ENCODE data around the gene NPAS2. TPM values are rescaled to one million over a fixed set of nuclear protein-coding genes. Genes with fewer than 3 reads are reported as not detected.
A peak's percentile ranks its signal among the peaks of the same experiment; 100 is the strongest.

NPAS2 gene
- polyA plus RNA-seq, 2 donors, result 62.7 to 70.0 TPM

DNA sequence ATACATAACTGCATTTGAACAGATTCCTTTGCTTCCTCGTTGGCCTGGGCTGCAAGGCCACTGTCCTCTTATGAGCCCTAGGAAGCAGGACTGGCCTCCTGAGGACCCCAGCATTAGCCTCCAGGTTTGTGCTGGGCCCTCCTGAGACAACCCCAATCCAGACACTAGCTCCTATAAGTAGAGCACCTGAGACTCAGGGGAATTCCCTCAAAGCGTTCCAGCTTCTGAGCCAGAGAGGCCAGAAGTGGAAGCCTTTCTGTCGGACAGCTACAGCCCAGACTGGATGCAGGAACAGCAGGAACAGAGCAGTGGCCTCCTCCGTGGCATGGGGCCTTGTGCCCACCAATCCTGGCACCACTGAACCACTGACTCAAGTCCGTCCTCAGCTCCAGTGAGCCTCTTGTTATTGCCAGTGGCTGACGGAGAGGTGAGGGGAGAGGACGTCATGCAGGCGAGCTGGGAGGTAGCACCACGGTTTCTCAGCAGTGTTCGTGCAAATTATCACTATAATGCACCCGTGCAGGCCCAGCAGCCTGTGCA is 67.2 kb downstream of the NPAS2 start:
- Histone ChIP-seq H3K4me1 (ENCODE audit: control insufficient read depth in 2 of 2, insufficient read depth in 2 of 2, low read length in 1 of 2) (peaks cover 6 to 30% of the 10 kb centered on the region in 2 donors), H3K27ac (ENCODE audit: low read depth in 2 of 2, low read length in 1 of 2) (peak overlapping the region; percentile 82 to 86), H3K9me3 (ENCODE audit: control insufficient read depth in 2 of 2, insufficient read depth in 1 of 2, low read depth in 1 of 2, low read length in 1 of 2) (peaks cover 0 to 2% of the 10 kb centered on the region in 2 donors), H3K27me3 (ENCODE audit: control insufficient read depth in 1 of 2, insufficient read depth in 2 of 2, low read length in 2 of 2) (no peaks in the 10 kb centered on the region), H3K36me3 (ENCODE audit: control insufficient read depth in 2 of 2, insufficient read depth in 2 of 2, low read length in 1 of 2) (peaks cover 0 to 5% of the 10 kb centered on the region in 2 donors), H3K4me3 (ENCODE audit: low read depth in 1 of 2, low read length in 2 of 2) (no peak overlapping the region)
- 78 to 80% methylated on average over 11 of the region's 11 CpGs for WGBS, 2 donors

- Histone ChIP-seq H3K27ac (ENCODE audit: low read depth in 2 of 2, low read length in 1 of 2) (peak overlapping the region; percentile 82 to 86), H3K9me3 (ENCODE audit: control insufficient read depth in 2 of 2, insufficient read depth in 1 of 2, low read depth in 1 of 2, low read length in 1 of 2) (peaks cover 0 to 2% of the 10 kb centered on the region in 2 donors), H3K4me1 (ENCODE audit: control insufficient read depth in 2 of 2, insufficient read depth in 2 of 2, low read length in 1 of 2) (peaks cover 6 to 28% of the 10 kb centered on the region in 2 donors), H3K36me3 (ENCODE audit: control insufficient read depth in 2 of 2, insufficient read depth in 2 of 2, low read length in 1 of 2) (peaks cover 0 to 5% of the 10 kb centered on the region in 2 donors), H3K4me3 (ENCODE audit: low read depth in 1 of 2, low read length in 2 of 2) (no peak overlapping the region), H3K27me3 (ENCODE audit: control insufficient read depth in 1 of 2, insufficient read depth in 2 of 2, low read length in 2 of 2) (no peaks in the 10 kb centered on the region)
- 52 to 56% methylated on average over 14 of the region's 14 CpGs for WGBS, 2 donors
These were observed 68.0 kb downstream of the NPAS2 start for GRCh38 chr2:100887713-100888495.

GRCh38 chr2:100888601-100889000 is 68.7 kb downstream of the NPAS2 start:
- WGBS, 2 donors, result 49 to 70% methylated on average over 3 of the region's 3 CpGs
- peaks cover 0 to 5% of the 10 kb centered on the region in 2 donors for H3K36me3 ChIP-seq (ENCODE audit: control insufficient read depth in 2 of 2, insufficient read depth in 2 of 2, low read length in 1 of 2)
- peaks cover 6 to 25% of the 10 kb centered on the region in 2 donors for H3K4me1 ChIP-seq (ENCODE audit: control insufficient read depth in 2 of 2, insufficient read depth in 2 of 2, low read length in 1 of 2)
- H3K27ac ChIP-seq (ENCODE audit: low read depth in 2 of 2, low read length in 1 of 2), result peak overlapping the region; percentile 82 to 86
- no peak overlapping the region for H3K4me3 ChIP-seq (ENCODE audit: low read depth in 1 of 2, low read length in 2 of 2)
- H3K27me3 ChIP-seq (ENCODE audit: control insufficient read depth in 1 of 2, insufficient read depth in 2 of 2, low read length in 2 of 2), result no peaks in the 10 kb centered on the region
- H3K9me3 ChIP-seq (ENCODE audit: control insufficient read depth in 2 of 2, insufficient read depth in 1 of 2, low read depth in 1 of 2, low read length in 1 of 2), result peaks cover 0 to 2% of the 10 kb centered on the region in 2 donors

- Histone ChIP-seq H3K27ac (ENCODE audit: low read depth in 2 of 2, low read length in 1 of 2) (peak overlapping the region; percentile 79 to 82), H3K27me3 (ENCODE audit: control insufficient read depth in 1 of 2, insufficient read depth in 2 of 2, low read length in 2 of 2) (no peaks in the 10 kb centered on the region), H3K4me1 (ENCODE audit: control insufficient read depth in 2 of 2, insufficient read depth in 2 of 2, low read length in 1 of 2) (peaks cover 6 to 25% of the 10 kb centered on the region in 2 donors), H3K36me3 (ENCODE audit: control insufficient read depth in 2 of 2, insufficient read depth in 2 of 2, low read length in 1 of 2) (peaks cover 0 to 5% of the 10 kb centered on the region in 2 donors), H3K9me3 (ENCODE audit: control insufficient read depth in 2 of 2, insufficient read depth in 1 of 2, low read depth in 1 of 2, low read length in 1 of 2) (peaks cover 0 to 2% of the 10 kb centered on the region in 2 donors), H3K4me3 (ENCODE audit: low read depth in 1 of 2, low read length in 2 of 2) (no peak overlapping the region)
- WGBS, 2 donors, result 57 to 59% methylated on average over 6 of the region's 6 CpGs
These were observed 69.3 kb downstream of the NPAS2 start for GRCh38 chr2:100889286-100889685.

GRCh38 chr2:100891906-100892642 is 72.1 kb downstream of the NPAS2 start:
- WGBS, 2 donors, result 82 to 84% methylated on average over 16 of the region's 16 CpGs
- Histone ChIP-seq H3K4me3 (ENCODE audit: low read depth in 1 of 2, low read length in 2 of 2) (no peak overlapping the region), H3K4me1 (ENCODE audit: control insufficient read depth in 2 of 2, insufficient read depth in 2 of 2, low read length in 1 of 2) (peaks cover 3 to 33% of the 10 kb centered on the region in 2 donors), H3K9me3 (ENCODE audit: control insufficient read depth in 2 of 2, insufficient read depth in 1 of 2, low read depth in 1 of 2, low read length in 1 of 2) (peaks cover 0 to 2% of the 10 kb centered on the region in 2 donors), H3K36me3 (ENCODE audit: control insufficient read depth in 2 of 2, insufficient read depth in 2 of 2, low read length in 1 of 2) (peaks cover 0 to 5% of the 10 kb centered on the region in 2 donors), H3K27ac (ENCODE audit: low read depth in 2 of 2, low read length in 1 of 2) (peak overlapping the region in 1 of 2 donors; percentile 38), H3K27me3 (ENCODE audit: control insufficient read depth in 1 of 2, insufficient read depth in 2 of 2, low read length in 2 of 2) (no peaks in the 10 kb centered on the region)

- Histone ChIP-seq H3K4me3 (ENCODE audit: low read depth in 1 of 2, low read length in 2 of 2) (no peak overlapping the region), H3K27me3 (ENCODE audit: control insufficient read depth in 1 of 2, insufficient read depth in 2 of 2, low read length in 2 of 2) (no peaks in the 10 kb centered on the region), H3K4me1 (ENCODE audit: control insufficient read depth in 2 of 2, insufficient read depth in 2 of 2, low read length in 1 of 2) (peaks cover 3 to 23% of the 10 kb centered on the region in 2 donors), H3K36me3 (ENCODE audit: control insufficient read depth in 2 of 2, insufficient read depth in 2 of 2, low read length in 1 of 2) (peaks cover 0 to 5% of the 10 kb centered on the region in 2 donors), H3K9me3 (ENCODE audit: control insufficient read depth in 2 of 2, insufficient read depth in 1 of 2, low read depth in 1 of 2, low read length in 1 of 2) (peaks cover 0 to 2% of the 10 kb centered on the region in 2 donors), H3K27ac (ENCODE audit: low read depth in 2 of 2, low read length in 1 of 2) (peak overlapping the region in 1 of 2 donors; percentile 62)
- 81 to 84% methylated on average over 6 of the region's 6 CpGs for WGBS, 2 donors
These were observed 73.6 kb downstream of the NPAS2 start for GRCh38 chr2:100893392-100894104.

- Histone ChIP-seq H3K9me3 (ENCODE audit: control insufficient read depth in 2 of 2, insufficient read depth in 1 of 2, low read depth in 1 of 2, low read length in 1 of 2) (peaks cover 0 to 2% of the 10 kb centered on the region in 2 donors), H3K27me3 (ENCODE audit: control insufficient read depth in 1 of 2, insufficient read depth in 2 of 2, low read length in 2 of 2) (no peaks in the 10 kb centered on the region), H3K36me3 (ENCODE audit: control insufficient read depth in 2 of 2, insufficient read depth in 2 of 2, low read length in 1 of 2) (peaks cover 0 to 5% of the 10 kb centered on the region in 2 donors), H3K4me3 (ENCODE audit: low read depth in 1 of 2, low read length in 2 of 2) (no peak overlapping the region), H3K4me1 (ENCODE audit: control insufficient read depth in 2 of 2, insufficient read depth in 2 of 2, low read length in 1 of 2) (peaks cover 3 to 21% of the 10 kb centered on the region in 2 donors), H3K27ac (ENCODE audit: low read depth in 2 of 2, low read length in 1 of 2) (peak overlapping the region in 1 of 2 donors; percentile 62)
- WGBS, 2 donors, result 71 to 80% methylated on average over 5 of the region's 5 CpGs
These were observed 74.3 kb downstream of the NPAS2 start for GRCh38 chr2:100894105-100894795.

GRCh38 chr2:100894796-100895156 is 74.8 kb downstream of the NPAS2 start:
- H3K4me1 ChIP-seq (ENCODE audit: control insufficient read depth in 2 of 2, insufficient read depth in 2 of 2, low read length in 1 of 2), result peaks cover 3 to 21% of the 10 kb centered on the region in 2 donors
- peaks cover 0 to 2% of the 10 kb centered on the region in 2 donors for H3K9me3 ChIP-seq (ENCODE audit: control insufficient read depth in 2 of 2, insufficient read depth in 1 of 2, low read depth in 1 of 2, low read length in 1 of 2)
- peaks cover 0 to 5% of the 10 kb centered on the region in 2 donors for H3K36me3 ChIP-seq (ENCODE audit: control insufficient read depth in 2 of 2, insufficient read depth in 2 of 2, low read length in 1 of 2)
- H3K27me3 ChIP-seq (ENCODE audit: control insufficient read depth in 1 of 2, insufficient read depth in 2 of 2, low read length in 2 of 2), result no peaks in the 10 kb centered on the region
- no peak overlapping the region for H3K4me3 ChIP-seq (ENCODE audit: low read depth in 1 of 2, low read length in 2 of 2)
- WGBS, 2 donors, result 97 to 98% methylated on average over 4 of the region's 4 CpGs
- no peak overlapping the region for H3K27ac ChIP-seq (ENCODE audit: low read depth in 2 of 2, low read length in 1 of 2)
